Measurements from ENCODE around the gene SCYL1.

SCYL1 gene

DNA sequence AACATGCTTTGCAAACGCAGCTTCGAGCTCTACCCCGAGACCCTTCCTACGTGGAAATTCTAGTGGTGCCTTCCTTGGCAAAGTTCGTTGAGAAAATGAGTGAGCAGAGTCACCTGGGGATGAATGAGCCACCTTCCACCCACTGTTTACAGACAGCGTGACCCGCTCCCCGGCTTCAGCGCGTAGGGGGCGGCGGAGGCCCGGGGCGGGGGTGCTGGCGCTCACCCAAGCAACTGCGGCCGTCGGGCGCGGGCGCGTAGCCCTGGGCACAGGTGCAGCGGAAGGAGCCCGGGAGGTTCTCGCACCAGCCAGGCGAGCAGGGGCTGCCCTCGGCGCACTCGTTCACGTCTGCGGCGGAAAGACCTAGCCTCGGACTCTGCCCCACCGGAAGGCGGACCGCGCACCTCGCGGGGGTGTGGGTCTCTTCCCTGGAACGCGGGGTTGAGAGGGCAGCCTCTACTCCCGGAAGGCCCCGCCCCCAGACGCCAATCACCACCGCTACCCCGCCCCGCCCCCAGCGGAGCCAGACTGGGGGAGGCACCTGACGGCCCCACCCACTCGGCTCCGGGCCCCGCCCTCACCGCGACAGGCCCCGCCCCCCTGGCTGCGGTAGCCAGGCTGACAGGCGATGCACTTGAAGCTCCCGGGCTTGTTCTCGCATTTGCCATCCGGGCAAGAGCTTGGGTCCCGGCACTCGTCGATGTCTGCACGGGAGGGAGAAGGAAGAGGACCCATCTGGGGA is 21.5 kb downstream of the SCYL1 start:
- DNase-seq (ENCODE audit: low read depth) = peak; percentile 91
- peak overlapping the region; percentile 43 for H3K4me3 ChIP-seq (ENCODE audit: low read depth, low read length)
- TF ChIP-seq, protein P1, sequence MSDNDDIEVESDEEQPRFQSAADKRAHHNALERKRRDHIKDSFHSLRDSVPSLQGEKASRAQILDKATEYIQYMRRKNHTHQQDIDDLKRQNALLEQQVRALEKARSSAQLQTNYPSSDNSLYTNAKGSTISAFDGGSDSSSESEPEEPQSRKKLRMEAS (IDR thresholded peaks at IDR 0.05; ENCODE audit: low read depth, low read length) = peak; percentile 32; the same call in 1 of the 2 replicates
- TF ChIP-seq, protein P2, sequence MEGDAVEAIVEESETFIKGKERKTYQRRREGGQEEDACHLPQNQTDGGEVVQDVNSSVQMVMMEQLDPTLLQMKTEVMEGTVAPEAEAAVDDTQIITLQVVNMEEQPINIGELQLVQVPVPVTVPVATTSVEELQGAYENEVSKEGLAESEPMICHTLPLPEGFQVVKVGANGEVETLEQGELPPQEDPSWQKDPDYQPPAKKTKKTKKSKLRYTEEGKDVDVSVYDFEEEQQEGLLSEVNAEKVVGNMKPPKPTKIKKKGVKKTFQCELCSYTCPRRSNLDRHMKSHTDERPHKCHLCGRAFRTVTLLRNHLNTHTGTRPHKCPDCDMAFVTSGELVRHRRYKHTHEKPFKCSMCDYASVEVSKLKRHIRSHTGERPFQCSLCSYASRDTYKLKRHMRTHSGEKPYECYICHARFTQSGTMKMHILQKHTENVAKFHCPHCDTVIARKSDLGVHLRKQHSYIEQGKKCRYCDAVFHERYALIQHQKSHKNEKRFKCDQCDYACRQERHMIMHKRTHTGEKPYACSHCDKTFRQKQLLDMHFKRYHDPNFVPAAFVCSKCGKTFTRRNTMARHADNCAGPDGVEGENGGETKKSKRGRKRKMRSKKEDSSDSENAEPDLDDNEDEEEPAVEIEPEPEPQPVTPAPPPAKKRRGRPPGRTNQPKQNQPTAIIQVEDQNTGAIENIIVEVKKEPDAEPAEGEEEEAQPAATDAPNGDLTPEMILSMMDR (IDR thresholded peaks at IDR 0.05; ENCODE audit: low read depth, low read length) = no peak
- 0 out of 2 replicates have a peak, but pooled peaks have one; percentile 23 for TF ChIP-seq MYC (IDR thresholded peaks at IDR 0.05; ENCODE audit: low read depth, low read length)
- no peak for TF ChIP-seq POLR2A (IDR thresholded peaks at IDR 0.05; ENCODE audit: extremely low read depth, insufficient read length)

DNA sequence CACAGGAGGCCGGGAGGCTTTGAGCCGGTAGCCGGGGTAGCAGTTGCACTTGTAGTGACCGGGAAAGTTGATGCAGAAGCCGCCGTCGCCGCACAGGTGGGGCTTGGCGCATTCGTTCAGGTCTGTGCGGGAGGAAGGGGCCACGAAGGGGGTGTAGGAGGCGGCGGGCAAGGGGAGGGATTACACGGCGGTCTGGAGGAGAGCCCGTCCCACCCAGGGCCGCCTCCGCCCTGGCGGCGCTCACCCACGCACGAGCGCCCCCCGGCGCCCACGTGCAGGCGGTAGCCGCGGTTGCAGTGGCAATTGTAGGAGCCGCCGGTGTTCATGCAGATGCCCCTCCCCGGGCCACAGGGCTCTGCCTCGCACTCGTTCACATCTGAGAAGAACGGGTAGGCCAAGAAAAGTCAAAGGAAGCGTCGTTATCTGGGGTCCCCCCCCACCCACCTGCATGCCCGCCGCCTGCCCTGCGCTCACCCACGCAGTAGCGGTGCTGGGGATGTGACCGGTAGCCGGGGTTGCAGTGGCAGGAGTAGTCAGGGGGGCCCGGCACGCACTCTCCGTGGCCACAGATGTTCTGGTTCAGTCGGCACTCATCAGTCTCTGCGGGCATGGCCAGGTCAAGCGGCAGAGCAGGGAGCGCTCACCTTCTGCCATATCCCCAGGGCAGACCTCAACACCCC is 22.7 kb downstream of the SCYL1 start:
- DNase-seq (ENCODE audit: low read depth) = no peak
- no peak for TF ChIP-seq POLR2A (IDR thresholded peaks at IDR 0.05; ENCODE audit: extremely low read depth, insufficient read length)
- TF ChIP-seq, protein P2 (IDR thresholded peaks at IDR 0.05; ENCODE audit: low read depth, low read length) = peak; percentile 19
- H3K4me3 ChIP-seq (ENCODE audit: low read depth, low read length) = no peak overlapping the region

DNA sequence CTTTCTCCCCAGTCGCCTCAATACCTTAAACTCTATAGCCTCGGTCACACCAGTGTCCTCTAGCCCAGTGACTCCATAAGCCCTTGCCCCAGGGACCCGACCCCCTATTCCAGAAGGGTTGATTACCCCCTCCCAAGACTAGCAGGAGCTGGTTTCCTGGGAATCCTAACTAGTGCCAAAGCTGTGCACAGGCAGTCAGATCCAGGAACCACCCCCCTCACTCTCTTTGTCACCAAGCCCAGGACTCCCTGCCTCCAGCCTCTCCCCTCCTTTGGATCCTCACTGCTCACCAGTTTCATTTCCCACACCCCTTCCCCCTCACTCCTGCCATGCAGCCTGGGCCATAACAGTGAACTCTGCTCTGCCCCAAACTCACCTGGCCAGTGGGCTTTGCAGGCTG is 23.5 kb downstream of the SCYL1 start:
- TF ChIP-seq, protein P1 (IDR thresholded peaks at IDR 0.05; ENCODE audit: low read depth, low read length) = no peak
- no peak for TF ChIP-seq POLR2A (IDR thresholded peaks at IDR 0.05; ENCODE audit: extremely low read depth, insufficient read length)
- TF ChIP-seq MYC (IDR thresholded peaks at IDR 0.05; ENCODE audit: low read depth, low read length) = no peak
- TF ChIP-seq, protein P2 (IDR thresholded peaks at IDR 0.05; ENCODE audit: low read depth, low read length) = no peak
- no peak overlapping the region for H3K4me3 ChIP-seq (ENCODE audit: low read depth, low read length)
- DNase-seq (ENCODE audit: low read depth) = no peak

DNA sequence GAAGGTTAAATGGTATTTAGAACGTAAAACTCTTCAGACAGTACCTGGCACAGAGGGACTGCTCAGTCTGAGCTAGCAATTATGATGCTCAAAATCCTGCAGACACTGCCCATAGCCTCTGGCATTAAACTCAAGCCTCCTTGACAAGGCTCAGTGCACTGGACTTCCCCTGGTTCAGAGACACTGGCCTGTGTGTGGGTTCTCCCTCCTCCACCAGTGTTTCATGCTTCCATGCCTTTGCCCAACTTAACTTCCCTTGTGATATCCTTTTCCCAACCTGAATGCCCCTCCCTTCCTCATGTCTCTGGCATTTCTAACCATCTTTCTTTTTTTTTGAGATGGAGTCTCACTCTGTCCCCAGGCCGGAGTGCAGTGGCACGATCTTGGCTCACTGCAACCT is 24.2 kb downstream of the SCYL1 start:
- DNase-seq (ENCODE audit: low read depth) = no peak
- TF ChIP-seq MYC (IDR thresholded peaks at IDR 0.05; ENCODE audit: low read depth, low read length) = no peak
- TF ChIP-seq, protein P1 (IDR thresholded peaks at IDR 0.05; ENCODE audit: low read depth, low read length) = no peak
- no peak overlapping the region for H3K4me3 ChIP-seq (ENCODE audit: low read depth, low read length)

DNA sequence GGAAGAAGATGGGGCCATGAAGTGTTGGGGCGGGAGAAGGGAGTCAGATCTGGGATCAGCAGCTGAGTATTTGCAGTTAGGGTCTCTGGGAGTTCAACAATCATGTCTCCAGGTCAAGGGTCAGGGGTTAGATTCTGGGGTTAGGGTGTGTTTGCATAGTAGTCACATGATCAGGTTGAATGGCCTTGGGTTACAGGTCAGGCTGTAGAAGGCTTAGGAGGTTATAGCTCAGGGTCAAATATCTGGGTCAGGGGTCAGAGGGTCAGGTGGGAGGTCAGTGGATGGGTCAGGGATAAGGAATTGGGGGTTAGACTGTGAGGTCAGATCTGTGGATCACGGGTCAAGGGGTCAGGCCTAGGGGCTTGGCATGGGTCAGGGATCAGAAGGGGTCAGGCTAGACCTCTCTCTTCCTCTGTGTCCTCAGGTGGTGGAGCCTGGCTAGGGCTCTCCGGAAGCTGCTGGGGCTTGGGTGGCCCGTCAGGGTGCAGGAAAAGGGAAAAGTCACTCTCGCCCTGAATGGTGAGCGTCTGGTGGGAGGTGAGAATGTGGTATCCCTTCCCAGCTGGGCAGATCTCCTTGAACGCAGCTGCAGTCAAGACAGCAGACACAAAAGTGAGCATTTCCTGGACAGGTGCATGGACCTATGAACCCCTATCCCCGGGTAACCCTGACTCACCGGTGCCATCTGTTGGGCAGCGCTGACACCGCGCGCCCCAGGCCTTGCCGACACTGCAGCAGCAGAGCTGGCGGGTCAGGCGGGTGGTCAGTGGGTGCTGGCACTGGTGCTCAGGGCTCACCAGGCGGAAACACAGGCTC is 26.9 kb downstream of the SCYL1 start:
- TF ChIP-seq, protein P1 (IDR thresholded peaks at IDR 0.05; ENCODE audit: low read depth, low read length) = no peak
- TF ChIP-seq, protein P2 (IDR thresholded peaks at IDR 0.05; ENCODE audit: low read depth, low read length) = peak; percentile 64
- peak; percentile 62 for DNase-seq (ENCODE audit: low read depth)
- no peak overlapping the region for H3K4me3 ChIP-seq (ENCODE audit: low read depth, low read length)

Measured in NB4 (cell line).